ENCODE results near the gene KPNA6. TPM values are rescaled to one million over a fixed set of nuclear protein-coding genes. Genes with fewer than 3 reads are reported as not detected.

The KPNA6 gene
- total and polyA plus RNA-seq, 10 of the 15 experiments (the other 5 are each of a cell fraction or from before 2014, with no cell fraction given) = 11.1 to 55.6 (median 25.9) TPM

GRCh38 chr1:32179443-32180185, 71.8 kb downstream of the KPNA6 start, which contains the start of gene TXLNA (continued):
- TF ChIP-seq HSF1 (IDR thresholded peaks at IDR 0.05; ENCODE audit: low read depth, low read length) = 0 out of 2 replicates have a peak, but pooled peaks have one; percentile 32
- TF ChIP-seq ZNF592 (IDR thresholded peaks at IDR 0.05) = peak; percentile 70; the same call in 1 of the 2 replicates
- TF ChIP-seq POLR2AphosphoS5 (IDR thresholded peaks at IDR 0.05; ENCODE audit: low read length) = peak; percentile 96
- TF ChIP-seq RB1 (IDR thresholded peaks at IDR 0.05; ENCODE audit: borderline replicate concordance) = peak; percentile 63; the same call in 1 of the 2 replicates
- no peak for TF ChIP-seq CBX3 (IDR thresholded peaks at IDR 0.05; ENCODE audit: borderline replicate concordance, low read depth)
- TF ChIP-seq FOXK2 (IDR thresholded peaks at IDR 0.05) = no peak
- TF ChIP-seq EP300 (IDR thresholded peaks at IDR 0.05; ENCODE audit: borderline replicate concordance in 1 of 2, control insufficient read depth in 1 of 2, low read depth in 2 of 2, low read length in 2 of 2) = peak in 1 of 2 experiments; percentile 33; a peak in 1 of 4 replicates
- TF ChIP-seq IRF4 (IDR thresholded peaks at IDR 0.05; ENCODE audit: low read depth, low read length) = no peak
- TF ChIP-seq WRNIP1 (IDR thresholded peaks at IDR 0.05; ENCODE audit: borderline replicate concordance, low read depth, low read length) = no peak
- peak; percentile 72; the same call in 1 of the 2 replicates for TF ChIP-seq GABPA (IDR thresholded peaks at IDR 0.05; ENCODE audit: low read depth)
- peak; percentile 96 for TF ChIP-seq MYC (IDR thresholded peaks at IDR 0.05; ENCODE audit: insufficient read depth, insufficient read length, insufficient replicate concordance, low read length, severe bottlenecking)
- TF ChIP-seq SMC3 (IDR thresholded peaks at IDR 0.05; ENCODE audit: borderline replicate concordance, low read length) = 0 out of 2 replicates have a peak, but pooled peaks have one; percentile 2
- TF ChIP-seq PBX3 (IDR thresholded peaks at IDR 0.05; ENCODE audit: insufficient replicate concordance, low read depth, low read length) = peak; percentile 85
- 0 out of 2 replicates have a peak, but pooled peaks have one; percentile 7 for TF ChIP-seq E2F4 (IDR thresholded peaks at IDR 0.05; ENCODE audit: low read depth, low read length)
- 0 out of 2 replicates have a peak, but pooled peaks have one; percentile 48 for TF ChIP-seq SMARCA5 (IDR thresholded peaks at IDR 0.05)
- TF ChIP-seq BMI1 (IDR thresholded peaks at IDR 0.05; ENCODE audit: borderline replicate concordance) = no peak
- no peak for TF ChIP-seq BCL11A (IDR thresholded peaks at IDR 0.05; ENCODE audit: low read depth, low read length)
- peak; percentile 89 for TF ChIP-seq NR2F1 (conservative IDR thresholded peaks at IDR 0.05)
- TF ChIP-seq RAD51 (IDR thresholded peaks at IDR 0.05) = no peak
- TF ChIP-seq MEF2B (IDR thresholded peaks at IDR 0.05; ENCODE audit: partially characterized antibody, poor library complexity, severe bottlenecking) = peak; percentile 44
- no peak for TF ChIP-seq SPI1 (IDR thresholded peaks at IDR 0.05; ENCODE audit: borderline replicate concordance, insufficient read depth, low read depth, low read length)
- TF ChIP-seq RCOR1 (conservative IDR thresholded peaks at IDR 0.05; ENCODE audit: low read depth, low read length) = 0 out of 2 replicates have a peak, but pooled peaks have one; percentile 47
